Mononuclear cell (primary cell): ENCODE measurements around the gene ARHGEF5. TPM values are rescaled to one million over a fixed set of nuclear protein-coding genes. Genes with fewer than 3 reads are reported as not detected.
"Not testable (repeated sequence)": the region's sequence is repeated elsewhere in the genome, so short reads cannot be mapped to it uniquely, and the experiment has no call there.

Experiments
- H3K27me3 ChIP-seq: 2 replicates; pipeline ENCODE4 v1.6.0; 2011; ENCODE audit warnings: low read length, control low read depth; ENCODE audit not compliant: insufficient read depth
- H3K4me1 ChIP-seq: 2 replicates; pipeline ENCODE4 v1.5.1; 2011; ENCODE audit warnings: mild to moderate bottlenecking, low read length, control low read depth; ENCODE audit not compliant: insufficient read depth
- H3K4me3 ChIP-seq: 2 replicates; pipeline ENCODE4 v1.5.1; 2011; ENCODE audit warnings: mild to moderate bottlenecking, low read length, moderate library complexity
- H3K9me3 ChIP-seq: 2 replicates; pipeline ENCODE4 v1.5.1; 2011; ENCODE audit warnings: low read depth, mild to moderate bottlenecking, control low read depth, low read length
- total RNA-seq: library from RNA; depleted of rRNA; stranded (reverse); fragments of >200 nt; gene quantifications from one replicate; pipeline ENCODE4 v1.2.3, GENCODE V29; 2012

Gene ARHGEF5
- total RNA-seq, 1 donor, result 5.1 TPM

DNA sequence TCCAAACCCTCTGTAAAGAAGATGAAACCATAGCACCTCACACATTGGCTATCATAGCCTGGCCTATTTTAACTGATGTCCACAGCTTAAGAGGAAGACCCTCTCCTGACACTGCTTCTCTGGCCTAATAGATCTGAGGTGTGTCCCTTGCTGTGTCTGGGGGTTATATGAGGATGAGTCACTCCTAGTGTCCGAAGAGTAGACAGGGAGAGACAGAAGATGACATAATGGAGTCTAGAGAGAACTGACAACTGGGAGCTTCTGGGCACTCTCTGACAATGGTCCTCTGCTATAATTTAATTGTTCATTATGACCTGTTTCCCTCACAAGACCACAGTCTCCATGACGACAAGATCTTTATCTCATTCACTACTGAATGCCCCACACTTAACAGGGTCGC lies 6.9 kb downstream of the ARHGEF5 start:
- not testable (repeated sequence) for H3K9me3 ChIP-seq, H3K27me3 ChIP-seq, H3K4me3 ChIP-seq, H3K4me1 ChIP-seq

- not testable (repeated sequence) for H3K27me3 ChIP-seq, H3K4me3 ChIP-seq, H3K9me3 ChIP-seq, H3K4me1 ChIP-seq
These were observed 10.3 kb downstream of the ARHGEF5 start for GRCh38 chr7:144365523-144365922.

DNA sequence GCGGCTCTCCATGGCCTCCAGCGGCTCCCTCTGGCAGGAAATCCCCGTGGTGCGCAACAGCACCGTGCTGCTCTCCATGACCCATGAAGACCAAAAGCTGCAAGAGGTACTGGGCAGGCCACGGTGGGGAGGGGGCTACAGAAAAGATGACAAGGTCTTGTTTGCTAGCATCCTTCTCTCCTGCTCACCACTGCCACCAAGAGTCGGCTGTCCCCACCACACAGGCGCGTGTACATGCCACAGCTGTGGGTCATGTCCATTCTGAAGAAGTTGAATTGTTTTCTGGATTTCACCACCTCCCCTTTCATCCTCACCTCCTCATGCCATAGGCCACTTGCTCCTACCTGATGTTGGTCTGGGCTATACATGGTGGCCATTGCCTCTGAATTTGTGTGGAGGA lies 12.0 kb downstream of the ARHGEF5 start:
- H3K4me1 ChIP-seq, H3K27me3 ChIP-seq, H3K4me3 ChIP-seq, H3K9me3 ChIP-seq: not testable (repeated sequence)

- not testable (repeated sequence) for H3K9me3 ChIP-seq, H3K4me3 ChIP-seq, H3K27me3 ChIP-seq, H3K4me1 ChIP-seq
These were observed 14.0 kb downstream of the ARHGEF5 start for GRCh38 chr7:144369221-144369620.

DNA sequence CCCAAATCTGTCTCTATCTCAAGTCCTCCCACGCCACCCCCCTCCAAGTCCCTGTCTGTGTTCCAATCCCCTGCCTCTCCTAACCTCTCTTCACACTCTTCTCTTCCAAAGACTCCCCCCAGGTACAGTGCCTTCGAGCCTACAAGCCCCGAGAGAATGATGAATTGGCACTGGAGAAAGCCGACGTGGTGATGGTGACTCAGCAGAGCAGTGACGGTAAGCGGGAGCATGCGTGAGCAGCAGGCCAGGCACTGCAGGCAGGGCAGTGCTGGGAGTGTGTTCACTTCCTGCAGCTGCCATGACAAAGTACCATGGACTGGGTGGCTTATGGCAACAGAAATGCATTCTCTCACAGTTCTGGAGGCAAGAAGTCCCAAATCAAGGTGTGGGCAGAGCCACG lies 23.4 kb downstream of the ARHGEF5 start:
- Histone ChIP-seq H3K9me3 (no peaks in the 10 kb centered on the region), H3K27me3 (no peaks in the 10 kb centered on the region), H3K4me1 (no peaks in the 10 kb centered on the region)

DNA sequence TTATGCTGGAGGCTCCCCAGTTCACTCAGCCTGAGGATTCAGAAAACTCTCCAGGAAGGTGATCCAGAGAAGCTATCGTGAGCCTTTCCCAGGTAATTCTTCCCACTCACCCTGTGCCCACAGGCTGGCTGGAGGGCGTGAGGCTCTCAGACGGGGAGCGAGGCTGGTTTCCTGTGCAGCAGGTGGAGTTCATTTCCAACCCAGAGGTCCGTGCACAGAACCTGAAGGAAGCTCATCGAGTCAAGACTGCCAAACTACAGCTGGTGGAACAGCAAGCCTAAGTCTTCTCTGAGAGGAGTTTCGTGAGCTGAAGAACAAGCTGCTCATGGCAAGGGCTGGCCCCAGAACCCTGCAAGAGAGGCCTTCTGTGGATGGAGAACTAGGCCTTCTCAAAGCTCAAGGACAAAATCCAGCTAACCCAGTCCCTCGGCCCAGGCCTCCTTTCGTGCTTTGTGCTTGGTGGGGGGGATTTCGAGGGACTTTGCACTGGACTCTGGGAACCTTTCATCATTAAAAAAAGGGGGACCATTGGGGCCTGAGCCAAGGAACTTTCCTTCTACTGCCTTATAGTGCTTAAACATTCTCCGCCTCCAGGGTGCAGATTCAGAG lies 24.7 kb downstream of the ARHGEF5 start:
- H3K27me3 ChIP-seq, result no peaks in the 10 kb centered on the region
- no peak overlapping the region for H3K4me3 ChIP-seq
- H3K9me3 ChIP-seq, result no peaks in the 10 kb centered on the region
- no peaks in the 10 kb centered on the region for H3K4me1 ChIP-seq

More for the DNA sequence above, 23.4 kb downstream of the ARHGEF5 start:
- no peak overlapping the region for H3K4me3 ChIP-seq

GRCh38 chr7:144384071-144384470 lies 28.9 kb downstream of the ARHGEF5 start:
- Histone ChIP-seq H3K4me1 (no peaks in the 10 kb centered on the region), H3K27me3 (no peaks in the 10 kb centered on the region), H3K9me3 (no peaks in the 10 kb centered on the region), H3K4me3 (no peak overlapping the region)

DNA sequence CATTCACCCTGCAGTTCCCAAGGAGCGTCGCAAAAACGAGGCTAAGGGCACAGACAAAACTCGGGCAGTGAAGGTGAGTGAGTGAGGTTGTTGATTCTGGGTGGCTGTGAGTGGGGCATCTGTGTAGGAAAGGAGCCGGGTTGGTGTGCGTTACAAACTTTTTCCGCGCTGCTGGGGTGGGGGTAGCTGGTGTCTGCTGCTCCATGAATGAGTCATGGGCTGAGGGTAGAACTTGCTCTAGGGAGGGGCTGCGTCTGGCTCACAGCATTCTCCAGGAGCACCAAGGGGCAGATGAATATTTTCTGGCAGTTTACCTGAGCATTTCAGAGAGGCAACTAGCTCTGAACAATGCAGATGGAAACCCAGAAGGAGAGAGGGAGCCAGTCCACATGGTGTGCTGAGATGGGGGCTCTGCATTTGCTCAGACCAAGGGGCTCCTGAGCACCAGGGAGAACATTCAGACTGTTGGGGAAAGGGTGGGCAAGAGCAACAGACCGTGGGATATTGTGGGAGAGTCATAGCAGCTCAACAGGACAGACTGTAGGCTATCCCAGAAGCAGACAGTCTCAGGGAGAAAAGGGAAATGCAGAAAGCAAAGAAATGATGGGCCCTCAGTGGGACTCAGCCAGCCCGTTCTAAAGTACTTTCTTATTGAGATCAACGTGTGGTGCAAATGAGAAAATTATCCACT lies 29.5 kb downstream of the ARHGEF5 start:
- H3K9me3 ChIP-seq, result no peaks in the 10 kb centered on the region
- H3K4me3 ChIP-seq, result no peak overlapping the region
- no peaks in the 10 kb centered on the region for H3K4me1 ChIP-seq
- H3K27me3 ChIP-seq, result no peaks in the 10 kb centered on the region

DNA sequence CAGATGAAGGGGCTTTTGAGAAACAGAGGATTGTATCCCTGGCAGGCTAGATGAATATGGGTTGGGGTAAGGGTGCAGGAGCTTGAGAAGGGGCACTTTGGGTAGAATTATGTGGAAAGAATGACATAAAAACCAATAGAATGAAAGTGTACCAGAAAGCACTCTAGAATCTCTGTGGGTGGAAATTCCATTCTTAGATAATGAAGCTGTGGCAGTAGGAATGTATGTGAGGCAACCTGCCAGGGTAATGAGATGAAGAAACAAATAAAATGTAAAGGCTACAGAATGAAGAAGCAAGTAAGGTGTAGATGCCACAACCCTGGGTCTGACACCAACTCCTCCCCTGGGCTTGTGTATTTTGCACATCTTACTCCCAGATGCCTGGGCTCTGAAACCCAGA lies 31.5 kb downstream of the ARHGEF5 start:
- Histone ChIP-seq H3K4me1 (peaks cover 3% of the 10 kb centered on the region), H3K27me3 (no peaks in the 10 kb centered on the region), H3K4me3 (no peak overlapping the region), H3K9me3 (no peaks in the 10 kb centered on the region)

GRCh38 chr7:144388950-144389349 lies 33.7 kb downstream of the ARHGEF5 start:
- Histone ChIP-seq H3K9me3 (no peaks in the 10 kb centered on the region), H3K27me3 (no peaks in the 10 kb centered on the region), H3K4me3 (no peak overlapping the region), H3K4me1 (peaks cover 6% of the 10 kb centered on the region)

- H3K9me3 ChIP-seq, result no peaks in the 10 kb centered on the region
- no peak overlapping the region for H3K4me3 ChIP-seq
- peaks cover 6% of the 10 kb centered on the region for H3K4me1 ChIP-seq
- H3K27me3 ChIP-seq, result no peaks in the 10 kb centered on the region
These were observed 35.3 kb downstream of the ARHGEF5 start for GRCh38 chr7:144390481-144390880.

DNA sequence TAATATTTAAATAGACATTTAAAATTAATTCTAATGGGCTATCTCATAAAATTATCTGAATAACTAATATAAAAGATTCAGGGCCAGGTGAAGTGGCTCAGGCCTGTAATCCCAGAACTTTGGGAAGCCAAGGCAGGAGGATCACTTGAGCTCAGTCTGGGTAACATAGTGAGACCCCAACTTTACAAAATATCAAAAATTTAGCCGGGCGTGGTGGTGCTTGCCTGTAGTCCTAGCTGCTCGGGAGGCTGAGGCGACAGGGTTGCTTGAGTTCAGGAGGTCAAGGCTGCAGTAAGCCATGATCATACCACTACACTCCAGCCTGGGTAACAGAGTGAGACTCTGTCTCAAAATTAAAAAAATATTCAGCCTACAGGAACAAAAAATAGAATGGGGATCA lies 35.8 kb downstream of the ARHGEF5 start:
- H3K4me3 ChIP-seq, result no peak overlapping the region
- H3K27me3 ChIP-seq, result no peaks in the 10 kb centered on the region
- no peaks in the 10 kb centered on the region for H3K9me3 ChIP-seq
- H3K4me1 ChIP-seq, result peaks cover 6% of the 10 kb centered on the region

DNA sequence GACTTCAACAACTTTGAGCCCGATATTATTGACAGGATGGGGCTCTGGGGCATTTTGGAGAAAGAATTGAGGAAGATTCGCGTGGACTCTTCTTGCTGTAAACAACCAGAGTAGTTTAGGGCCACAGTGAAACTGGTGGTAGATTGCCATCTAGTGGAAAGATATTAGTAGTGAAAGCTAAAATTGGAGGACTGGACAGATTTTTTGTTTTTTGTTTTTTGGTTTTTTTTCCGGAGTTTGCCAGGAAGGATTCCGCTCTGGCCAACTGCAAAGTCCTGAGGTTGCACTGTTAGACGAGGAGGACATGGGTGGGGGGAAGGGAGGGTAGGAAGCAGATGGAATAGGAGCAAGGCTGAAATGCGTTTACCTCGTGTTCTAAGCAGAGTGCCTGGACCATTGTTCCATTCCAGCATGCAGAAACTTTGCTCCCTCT lies 36.6 kb downstream of the ARHGEF5 start:
- no peaks in the 10 kb centered on the region for H3K9me3 ChIP-seq
- H3K27me3 ChIP-seq, result no peaks in the 10 kb centered on the region
- peaks cover 6% of the 10 kb centered on the region for H3K4me1 ChIP-seq
- H3K4me3 ChIP-seq, result no peak overlapping the region

DNA sequence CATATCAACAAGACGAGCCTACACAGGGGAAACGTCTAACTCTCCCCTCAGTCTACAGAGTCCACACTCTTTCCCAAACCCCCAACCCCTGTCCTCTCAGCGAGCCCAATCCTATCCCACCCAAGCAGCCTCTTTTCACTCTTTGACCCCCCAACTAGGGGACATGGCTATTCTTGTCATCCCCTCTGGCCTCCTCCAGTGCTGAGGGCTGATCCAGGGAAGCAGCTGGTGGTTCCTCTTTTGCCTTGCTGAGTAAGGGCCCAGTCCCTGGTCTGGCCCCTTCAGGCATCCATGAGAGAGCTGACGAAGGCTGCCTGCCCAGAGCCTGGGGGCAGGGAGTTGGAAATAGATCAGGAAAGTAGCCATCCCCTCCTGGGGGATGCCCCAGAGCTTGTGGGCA lies 41.9 kb downstream of the ARHGEF5 start:
- H3K9me3 ChIP-seq, result no peaks in the 10 kb centered on the region

DNA sequence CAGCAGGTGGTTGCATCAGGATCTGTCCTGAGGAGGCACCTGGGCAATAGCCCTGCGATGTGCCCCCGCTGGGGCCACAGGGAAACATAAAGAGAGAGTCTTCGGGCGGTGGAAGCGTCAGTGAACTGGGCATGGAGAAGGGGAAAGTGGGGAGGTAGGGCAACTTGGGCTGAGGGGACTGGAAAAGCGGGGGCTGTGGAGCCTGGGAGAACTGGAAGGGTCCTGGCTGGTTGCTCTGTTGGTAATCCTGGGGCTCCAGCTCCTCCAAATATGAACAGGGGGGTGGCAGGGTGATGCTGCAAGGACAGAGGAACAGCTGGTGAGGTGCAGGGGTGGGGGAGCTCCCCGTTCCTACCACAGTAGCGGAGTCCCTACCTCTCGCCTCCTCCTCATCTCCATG lies 43.1 kb downstream of the ARHGEF5 start:
- no peaks in the 10 kb centered on the region for H3K4me1 ChIP-seq
- no peaks in the 10 kb centered on the region for H3K27me3 ChIP-seq
- H3K9me3 ChIP-seq, result no peaks in the 10 kb centered on the region
- H3K4me3 ChIP-seq, result no peak overlapping the region

More for the DNA sequence above, 41.9 kb downstream of the ARHGEF5 start:
- no peaks in the 10 kb centered on the region for H3K4me1 ChIP-seq
- no peak overlapping the region for H3K4me3 ChIP-seq
- H3K27me3 ChIP-seq, result no peaks in the 10 kb centered on the region

DNA sequence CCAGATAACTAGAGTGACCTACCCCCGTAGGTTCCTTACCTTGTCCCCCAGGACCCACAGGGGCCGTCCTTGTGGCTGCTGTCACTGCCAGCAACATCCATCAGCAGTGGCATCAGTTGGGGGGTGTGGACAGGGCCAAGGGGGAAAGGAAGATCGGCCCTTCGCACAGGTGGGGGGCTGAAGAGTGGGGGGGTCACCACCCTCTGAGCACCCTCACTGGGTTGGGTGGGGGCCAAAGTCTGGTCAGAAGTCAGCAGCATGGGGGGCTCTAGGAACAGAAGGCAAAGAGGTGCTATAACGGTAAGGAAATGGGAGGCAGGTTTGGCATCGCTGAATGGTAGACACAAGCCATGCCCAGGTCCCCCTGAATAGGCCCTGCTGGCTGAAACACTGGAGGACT lies 43.7 kb downstream of the ARHGEF5 start:
- no peaks in the 10 kb centered on the region for H3K27me3 ChIP-seq
- H3K4me1 ChIP-seq, result no peaks in the 10 kb centered on the region
- H3K9me3 ChIP-seq, result no peaks in the 10 kb centered on the region
- no peak overlapping the region for H3K4me3 ChIP-seq
